HG02759 (cell line): ENCODE data around the gene RBM10.

Experiments
- ATAC-seq: cut with Tn5 transposase; IDR thresholded peaks from one replicate; pipeline ENCODE4 v1.9.1; 2021; ENCODE audit warnings: mild to moderate bottlenecking, moderate library complexity; ENCODE audit not compliant: unreplicated experiment

Gene RBM10

GRCh38 chrX:47174846-47175587, 30.0 kb downstream of the RBM10 start:
- no peak for ATAC-seq

- no peak for ATAC-seq
Observed at GRCh38 chrX:47175588-47175980, 30.6 kb downstream of the RBM10 start.

GRCh38 chrX:47176101-47176740, 31.2 kb downstream of the RBM10 start:
- ATAC-seq = no peak

- no peak for ATAC-seq
Observed at GRCh38 chrX:47177079-47177478, 32.1 kb downstream of the RBM10 start.

GRCh38 chrX:47178337-47178736, 33.3 kb downstream of the RBM10 start:
- no peak for ATAC-seq

- no peak for ATAC-seq
Observed at GRCh38 chrX:47179221-47179927, 34.4 kb downstream of the RBM10 start.

- no peak for ATAC-seq
Observed at GRCh38 chrX:47179928-47180255, 34.9 kb downstream of the RBM10 start.

- ATAC-seq = no peak
Observed at GRCh38 chrX:47180346-47180745, 35.3 kb downstream of the RBM10 start.

- ATAC-seq = no peak
Observed at GRCh38 chrX:47181301-47181700, 36.3 kb downstream of the RBM10 start.

- no peak for ATAC-seq
Observed at GRCh38 chrX:47182106-47182700, 37.2 kb downstream of the RBM10 start.

GRCh38 chrX:47184486-47184885, 39.5 kb downstream of the RBM10 start:
- no peak for ATAC-seq

- ATAC-seq = no peak
Observed at GRCh38 chrX:47185241-47185640, 40.2 kb downstream of the RBM10 start.

GRCh38 chrX:47186096-47186740, 41.2 kb downstream of the RBM10 start:
- no peak for ATAC-seq

- ATAC-seq = no peak
Observed at GRCh38 chrX:47187106-47187677, 42.2 kb downstream of the RBM10 start.

- ATAC-seq = no peak
Observed at GRCh38 chrX:47189906-47190305, 44.9 kb downstream of the RBM10 start.

GRCh38 chrX:47190445-47191269, 45.6 kb downstream of the RBM10 start:
- ATAC-seq = peak; percentile 67

- no peak for ATAC-seq
Observed at GRCh38 chrX:47191331-47191730, 46.3 kb downstream of the RBM10 start.

- ATAC-seq = no peak
Observed at GRCh38 chrX:47191806-47192401, 46.9 kb downstream of the RBM10 start.

- peak; percentile 70 for ATAC-seq
Observed at GRCh38 chrX:47193475-47194193, 48.6 kb downstream of the RBM10 start, which contains the start of gene UBA1. TSS of gene UBA1 (plus strand) at chrX:47193829. CDS start at chrX:47198803, 4,974 bp downstream.
